HEK293 (cell line): Measurements from ENCODE around the gene GJC2.

Experiments used
- EGR2 ChIP-seq: fragments of 450-650 bp; formaldehyde crosslinking; IDR thresholded peaks from 2 replicates; pipeline ENCODE4 v1.5.1; 2016; ENCODE audit warnings: low read depth, missing biosample characterization, missing genetic modification characterization
- GLIS1 ChIP-seq: fragments of 450-650 bp; formaldehyde crosslinking; IDR thresholded peaks from 2 replicates; pipeline ENCODE4 v1.5.1; 2016; ENCODE audit warnings: missing biosample characterization, missing genetic modification characterization
- GLIS2 ChIP-seq: fragments of 450-650 bp; formaldehyde crosslinking; IDR thresholded peaks from 2 replicates; pipeline ENCODE4 v1.5.1; 2016; ENCODE audit warnings: missing biosample characterization, missing genetic modification characterization
- KLF1 ChIP-seq: fragments of 450-650 bp; formaldehyde crosslinking; IDR thresholded peaks from 2 replicates; pipeline ENCODE4 v1.5.1; 2016; ENCODE audit warnings: missing biosample characterization, missing genetic modification characterization
- KLF8 ChIP-seq: fragments of 450-650 bp; formaldehyde crosslinking; IDR thresholded peaks from 2 replicates; pipeline ENCODE4 v1.5.1; 2016; ENCODE audit warnings: missing biosample characterization, missing genetic modification characterization
- MYNN ChIP-seq: fragments of 450-650 bp; formaldehyde crosslinking; IDR thresholded peaks from 2 replicates; pipeline ENCODE4 v1.5.1; 2016; ENCODE audit warnings: missing biosample characterization, missing genetic modification characterization, borderline replicate concordance
- SP7 ChIP-seq: fragments of 450-650 bp; formaldehyde crosslinking; IDR thresholded peaks from 2 replicates; pipeline ENCODE4 v1.5.1; 2016; ENCODE audit warnings: missing biosample characterization, missing genetic modification characterization
- TRIM28 ChIP-seq: IDR thresholded peaks from 2 replicates; pipeline ENCODE4 v1.6.1; 2011; ENCODE audit warnings: low read length, control low read depth, borderline replicate concordance
- WT1 ChIP-seq: fragments of 450-650 bp; formaldehyde crosslinking; IDR thresholded peaks from 2 replicates; pipeline ENCODE4 v1.5.1; 2016; ENCODE audit warnings: missing biosample characterization, missing genetic modification characterization
- YY1 ChIP-seq: fragments of 450-650 bp; formaldehyde crosslinking; IDR thresholded peaks from 2 replicates; pipeline ENCODE4 v1.5.1; 2018; ENCODE audit warnings: missing biosample characterization, missing genetic modification characterization
- ZBTB20 ChIP-seq: fragments of 450-650 bp; formaldehyde crosslinking; IDR thresholded peaks from 2 replicates; pipeline ENCODE4 v1.5.1; 2016; ENCODE audit warnings: missing biosample characterization, missing genetic modification characterization
- ZBTB48 ChIP-seq: fragments of 450-650 bp; formaldehyde crosslinking; IDR thresholded peaks from 2 replicates; pipeline ENCODE4 v1.5.1; 2016; ENCODE audit warnings: missing biosample characterization, missing genetic modification characterization
- ZNF19 ChIP-seq: fragments of 450-650 bp; formaldehyde crosslinking; IDR thresholded peaks from 2 replicates; pipeline ENCODE4; 2016; ENCODE audit warnings: missing biosample characterization, missing genetic modification characterization, low read depth
- ZNF341 ChIP-seq: fragments of 450-650 bp; formaldehyde crosslinking; IDR thresholded peaks from 2 replicates; pipeline ENCODE4; 2016; ENCODE audit warnings: low read depth, missing biosample characterization, missing genetic modification characterization
- ZNF426 ChIP-seq: fragments of 450-650 bp; formaldehyde crosslinking; IDR thresholded peaks from 2 replicates; pipeline ENCODE4 v1.5.1; 2017; ENCODE audit warnings: missing biosample characterization, missing genetic modification characterization, mild to moderate bottlenecking, inconsistent platforms, moderate library complexity
- ZNF585B ChIP-seq: fragments of 450-650 bp; formaldehyde crosslinking; IDR thresholded peaks from 2 replicates; pipeline ENCODE4 v1.5.1; 2016; ENCODE audit warnings: missing biosample characterization, missing genetic modification characterization
- ZNF600 ChIP-seq: fragments of 450-650 bp; formaldehyde crosslinking; IDR thresholded peaks from 2 replicates; pipeline ENCODE4 v1.5.1; 2016; ENCODE audit warnings: missing biosample characterization, missing genetic modification characterization
- TF ChIP-seq, protein P1 (sequence below): fragments of 450-650 bp; formaldehyde crosslinking; IDR thresholded peaks from 2 replicates; pipeline ENCODE4 v1.5.1; 2016; ENCODE audit warnings: missing biosample characterization, missing genetic modification characterization
- TF ChIP-seq, protein P2 (sequence below): fragments of 450-650 bp; formaldehyde crosslinking; IDR thresholded peaks from 2 replicates; pipeline ENCODE4 v1.5.1; 2016; ENCODE audit warnings: missing biosample characterization, missing genetic modification characterization
- TF ChIP-seq, protein P3 (sequence below): sonication (generic); formaldehyde crosslinking; IDR thresholded peaks from 2 replicates; pipeline ENCODE4 v1.8.1; 2022; ENCODE audit warnings: mild to moderate bottlenecking, moderate library complexity, missing genetic modification reagents
- TF ChIP-seq, protein P4 (sequence below): fragments of 450-650 bp; formaldehyde crosslinking; IDR thresholded peaks from 2 replicates; pipeline ENCODE4 v1.5.1; 2016; ENCODE audit warnings: missing biosample characterization, missing genetic modification characterization
- TF ChIP-seq, protein P5 (sequence below): fragments of 450-650 bp; formaldehyde crosslinking; IDR thresholded peaks from 2 replicates; pipeline ENCODE4 v1.5.0; 2017; ENCODE audit warnings: missing biosample characterization, missing genetic modification characterization, borderline replicate concordance
- TF ChIP-seq, protein P6 (sequence below): fragments of 450-650 bp; formaldehyde crosslinking; IDR thresholded peaks from 2 replicates; pipeline ENCODE4 v1.5.1; 2016; ENCODE audit warnings: missing biosample characterization, missing genetic modification characterization, low read depth
- TF ChIP-seq, protein P7 (sequence below): fragments of 450-650 bp; formaldehyde crosslinking; IDR thresholded peaks from 2 replicates; pipeline ENCODE4 v1.5.1; 2017; ENCODE audit warnings: missing biosample characterization, missing genetic modification characterization

The GJC2 gene

DNA sequence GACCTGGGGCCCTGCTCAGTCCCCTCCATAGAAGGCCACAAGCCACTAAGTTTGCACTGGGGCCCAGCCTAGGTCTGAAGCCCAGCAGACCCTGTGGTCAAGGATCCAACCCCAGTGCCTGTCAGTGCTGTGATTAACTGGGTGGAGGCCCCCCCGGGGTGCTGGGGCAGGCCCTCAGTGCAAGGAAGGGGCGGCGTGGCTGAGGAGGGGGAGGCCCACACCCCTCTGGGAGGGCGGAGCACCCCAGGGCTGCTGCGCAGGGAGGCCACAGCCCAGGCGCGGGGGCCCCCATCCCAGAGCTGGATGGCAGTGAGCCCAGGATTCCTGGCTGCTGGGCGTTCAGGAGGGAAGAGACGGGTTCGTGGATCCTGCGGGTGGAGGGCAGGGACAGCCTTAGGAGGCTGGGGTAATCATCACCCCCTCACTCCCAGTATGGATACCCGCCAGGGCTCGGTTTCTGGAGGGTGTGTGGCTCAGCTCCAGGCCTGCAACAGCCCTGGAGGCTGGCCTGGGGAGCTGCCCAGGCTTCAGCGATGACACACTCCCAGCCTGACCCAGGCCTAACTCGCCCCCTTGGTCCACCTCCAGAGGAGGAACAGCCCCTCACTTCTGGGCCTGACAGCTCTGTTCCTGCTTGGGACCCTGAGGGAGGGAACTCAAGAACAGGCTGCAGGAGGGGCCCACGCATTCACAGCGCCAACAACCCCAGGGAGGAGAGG lies 890 bp downstream of the GJC2 start (continued):
- no peak for TF ChIP-seq ZNF426
- TF ChIP-seq, protein P1, sequence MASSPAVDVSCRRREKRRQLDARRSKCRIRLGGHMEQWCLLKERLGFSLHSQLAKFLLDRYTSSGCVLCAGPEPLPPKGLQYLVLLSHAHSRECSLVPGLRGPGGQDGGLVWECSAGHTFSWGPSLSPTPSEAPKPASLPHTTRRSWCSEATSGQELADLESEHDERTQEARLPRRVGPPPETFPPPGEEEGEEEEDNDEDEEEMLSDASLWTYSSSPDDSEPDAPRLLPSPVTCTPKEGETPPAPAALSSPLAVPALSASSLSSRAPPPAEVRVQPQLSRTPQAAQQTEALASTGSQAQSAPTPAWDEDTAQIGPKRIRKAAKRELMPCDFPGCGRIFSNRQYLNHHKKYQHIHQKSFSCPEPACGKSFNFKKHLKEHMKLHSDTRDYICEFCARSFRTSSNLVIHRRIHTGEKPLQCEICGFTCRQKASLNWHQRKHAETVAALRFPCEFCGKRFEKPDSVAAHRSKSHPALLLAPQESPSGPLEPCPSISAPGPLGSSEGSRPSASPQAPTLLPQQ (tag by site-specific recombination) = peak; percentile 81
- peak; percentile 30; the same call in 1 of the 2 replicates for TF ChIP-seq ZNF600
- no peak for TF ChIP-seq MYNN (tag by site-specific recombination)
- peak; percentile 92 for TF ChIP-seq GLIS1 (tag by site-specific recombination)
- TF ChIP-seq, protein P2, sequence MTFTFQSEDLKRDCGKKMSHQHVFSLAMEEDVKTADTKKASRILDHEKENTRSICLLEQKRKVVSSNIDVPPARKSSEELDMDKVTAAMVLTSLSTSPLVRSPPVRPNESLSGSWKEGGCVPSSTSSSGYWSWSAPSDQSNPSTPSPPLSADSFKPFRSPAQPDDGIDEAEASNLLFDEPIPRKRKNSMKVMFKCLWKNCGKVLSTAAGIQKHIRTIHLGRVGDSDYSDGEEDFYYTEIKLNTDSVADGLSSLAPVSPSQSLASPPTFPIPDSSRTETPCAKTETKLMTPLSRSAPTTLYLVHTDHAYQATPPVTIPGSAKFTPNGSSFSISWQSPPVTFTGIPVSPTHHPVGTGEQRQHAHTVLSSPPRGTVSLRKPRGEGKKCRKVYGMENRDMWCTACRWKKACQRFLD (tag by site-specific recombination) = no peak
- no peak for TF ChIP-seq TRIM28
- TF ChIP-seq, protein P3, sequence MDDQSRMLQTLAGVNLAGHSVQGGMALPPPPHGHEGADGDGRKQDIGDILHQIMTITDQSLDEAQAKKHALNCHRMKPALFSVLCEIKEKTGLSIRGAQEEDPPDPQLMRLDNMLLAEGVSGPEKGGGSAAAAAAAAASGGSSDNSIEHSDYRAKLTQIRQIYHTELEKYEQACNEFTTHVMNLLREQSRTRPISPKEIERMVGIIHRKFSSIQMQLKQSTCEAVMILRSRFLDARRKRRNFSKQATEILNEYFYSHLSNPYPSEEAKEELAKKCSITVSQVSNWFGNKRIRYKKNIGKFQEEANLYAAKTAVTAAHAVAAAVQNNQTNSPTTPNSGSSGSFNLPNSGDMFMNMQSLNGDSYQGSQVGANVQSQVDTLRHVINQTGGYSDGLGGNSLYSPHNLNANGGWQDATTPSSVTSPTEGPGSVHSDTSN (CRISPR knock-in tag) = no peak
- no peak for TF ChIP-seq ZNF19 (tag by site-specific recombination)
- TF ChIP-seq KLF1 (tag by site-specific recombination) = peak; percentile 100
- TF ChIP-seq ZBTB48 = peak; percentile 59; the same call in 1 of the 2 replicates
- TF ChIP-seq, protein P4, sequence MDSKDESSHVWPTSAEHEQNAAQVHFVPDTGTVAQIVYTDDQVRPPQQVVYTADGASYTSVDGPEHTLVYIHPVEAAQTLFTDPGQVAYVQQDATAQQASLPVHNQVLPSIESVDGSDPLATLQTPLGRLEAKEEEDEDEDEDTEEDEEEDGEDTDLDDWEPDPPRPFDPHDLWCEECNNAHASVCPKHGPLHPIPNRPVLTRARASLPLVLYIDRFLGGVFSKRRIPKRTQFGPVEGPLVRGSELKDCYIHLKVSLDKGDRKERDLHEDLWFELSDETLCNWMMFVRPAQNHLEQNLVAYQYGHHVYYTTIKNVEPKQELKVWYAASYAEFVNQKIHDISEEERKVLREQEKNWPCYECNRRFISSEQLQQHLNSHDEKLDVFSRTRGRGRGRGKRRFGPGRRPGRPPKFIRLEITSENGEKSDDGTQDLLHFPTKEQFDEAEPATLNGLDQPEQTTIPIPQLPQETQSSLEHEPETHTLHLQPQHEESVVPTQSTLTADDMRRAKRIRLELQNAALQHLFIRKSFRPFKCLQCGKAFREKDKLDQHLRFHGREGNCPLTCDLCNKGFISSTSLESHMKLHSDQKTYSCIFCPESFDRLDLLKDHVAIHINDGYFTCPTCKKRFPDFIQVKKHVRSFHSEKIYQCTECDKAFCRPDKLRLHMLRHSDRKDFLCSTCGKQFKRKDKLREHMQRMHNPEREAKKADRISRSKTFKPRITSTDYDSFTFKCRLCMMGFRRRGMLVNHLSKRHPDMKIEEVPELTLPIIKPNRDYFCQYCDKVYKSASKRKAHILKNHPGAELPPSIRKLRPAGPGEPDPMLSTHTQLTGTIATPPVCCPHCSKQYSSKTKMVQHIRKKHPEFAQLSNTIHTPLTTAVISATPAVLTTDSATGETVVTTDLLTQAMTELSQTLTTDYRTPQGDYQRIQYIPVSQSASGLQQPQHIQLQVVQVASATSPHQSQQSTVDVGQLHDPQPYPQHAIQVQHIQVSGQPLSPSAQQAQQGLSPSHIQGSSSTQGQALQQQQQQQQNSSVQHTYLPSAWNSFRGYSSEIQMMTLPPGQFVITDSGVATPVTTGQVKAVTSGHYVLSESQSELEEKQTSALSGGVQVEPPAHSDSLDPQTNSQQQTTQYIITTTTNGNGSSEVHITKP (tag by site-specific recombination) = no peak
- peak; percentile 45; the same call in 1 of the 2 replicates for TF ChIP-seq ZNF341
- TF ChIP-seq SP7 = peak; percentile 51; the same call in 1 of the 2 replicates
- peak; percentile 36; the same call in 1 of the 2 replicates for TF ChIP-seq ZBTB20 (tag by site-specific recombination)
- TF ChIP-seq YY1 = no peak
- no peak for TF ChIP-seq ZNF585B (tag by site-specific recombination)
- peak; percentile 43; the same call in 1 of the 2 replicates for TF ChIP-seq WT1 (tag by site-specific recombination)
- TF ChIP-seq KLF8 = peak; percentile 62; the same call in 1 of the 2 replicates
- TF ChIP-seq, protein P5, sequence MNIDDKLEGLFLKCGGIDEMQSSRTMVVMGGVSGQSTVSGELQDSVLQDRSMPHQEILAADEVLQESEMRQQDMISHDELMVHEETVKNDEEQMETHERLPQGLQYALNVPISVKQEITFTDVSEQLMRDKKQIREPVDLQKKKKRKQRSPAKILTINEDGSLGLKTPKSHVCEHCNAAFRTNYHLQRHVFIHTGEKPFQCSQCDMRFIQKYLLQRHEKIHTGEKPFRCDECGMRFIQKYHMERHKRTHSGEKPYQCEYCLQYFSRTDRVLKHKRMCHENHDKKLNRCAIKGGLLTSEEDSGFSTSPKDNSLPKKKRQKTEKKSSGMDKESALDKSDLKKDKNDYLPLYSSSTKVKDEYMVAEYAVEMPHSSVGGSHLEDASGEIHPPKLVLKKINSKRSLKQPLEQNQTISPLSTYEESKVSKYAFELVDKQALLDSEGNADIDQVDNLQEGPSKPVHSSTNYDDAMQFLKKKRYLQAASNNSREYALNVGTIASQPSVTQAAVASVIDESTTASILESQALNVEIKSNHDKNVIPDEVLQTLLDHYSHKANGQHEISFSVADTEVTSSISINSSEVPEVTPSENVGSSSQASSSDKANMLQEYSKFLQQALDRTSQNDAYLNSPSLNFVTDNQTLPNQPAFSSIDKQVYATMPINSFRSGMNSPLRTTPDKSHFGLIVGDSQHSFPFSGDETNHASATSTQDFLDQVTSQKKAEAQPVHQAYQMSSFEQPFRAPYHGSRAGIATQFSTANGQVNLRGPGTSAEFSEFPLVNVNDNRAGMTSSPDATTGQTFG (tag by site-specific recombination) = no peak
- peak; percentile 36; the same call in 1 of the 2 replicates for TF ChIP-seq GLIS2
- TF ChIP-seq, protein P6, sequence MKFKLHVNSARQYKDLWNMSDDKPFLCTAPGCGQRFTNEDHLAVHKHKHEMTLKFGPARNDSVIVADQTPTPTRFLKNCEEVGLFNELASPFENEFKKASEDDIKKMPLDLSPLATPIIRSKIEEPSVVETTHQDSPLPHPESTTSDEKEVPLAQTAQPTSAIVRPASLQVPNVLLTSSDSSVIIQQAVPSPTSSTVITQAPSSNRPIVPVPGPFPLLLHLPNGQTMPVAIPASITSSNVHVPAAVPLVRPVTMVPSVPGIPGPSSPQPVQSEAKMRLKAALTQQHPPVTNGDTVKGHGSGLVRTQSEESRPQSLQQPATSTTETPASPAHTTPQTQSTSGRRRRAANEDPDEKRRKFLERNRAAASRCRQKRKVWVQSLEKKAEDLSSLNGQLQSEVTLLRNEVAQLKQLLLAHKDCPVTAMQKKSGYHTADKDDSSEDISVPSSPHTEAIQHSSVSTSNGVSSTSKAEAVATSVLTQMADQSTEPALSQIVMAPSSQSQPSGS = no peak
- TF ChIP-seq, protein P7, sequence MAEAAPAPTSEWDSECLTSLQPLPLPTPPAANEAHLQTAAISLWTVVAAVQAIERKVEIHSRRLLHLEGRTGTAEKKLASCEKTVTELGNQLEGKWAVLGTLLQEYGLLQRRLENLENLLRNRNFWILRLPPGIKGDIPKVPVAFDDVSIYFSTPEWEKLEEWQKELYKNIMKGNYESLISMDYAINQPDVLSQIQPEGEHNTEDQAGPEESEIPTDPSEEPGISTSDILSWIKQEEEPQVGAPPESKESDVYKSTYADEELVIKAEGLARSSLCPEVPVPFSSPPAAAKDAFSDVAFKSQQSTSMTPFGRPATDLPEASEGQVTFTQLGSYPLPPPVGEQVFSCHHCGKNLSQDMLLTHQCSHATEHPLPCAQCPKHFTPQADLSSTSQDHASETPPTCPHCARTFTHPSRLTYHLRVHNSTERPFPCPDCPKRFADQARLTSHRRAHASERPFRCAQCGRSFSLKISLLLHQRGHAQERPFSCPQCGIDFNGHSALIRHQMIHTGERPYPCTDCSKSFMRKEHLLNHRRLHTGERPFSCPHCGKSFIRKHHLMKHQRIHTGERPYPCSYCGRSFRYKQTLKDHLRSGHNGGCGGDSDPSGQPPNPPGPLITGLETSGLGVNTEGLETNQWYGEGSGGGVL (tag by site-specific recombination) = peak; percentile 30; the same call in 1 of the 2 replicates
- TF ChIP-seq EGR2 (tag by site-specific recombination) = peak; percentile 68; the same call in 1 of the 2 replicates
